GM12873 (cell line): ENCODE results near the gene PHLPP1.

Experiments
- CTCF ChIP-seq: IDR thresholded peaks from 2 replicates; pipeline ENCODE4 v1.5.1; 2012; ENCODE audit warnings: low read depth, mild to moderate bottlenecking, moderate library complexity, low read length, control low read depth; ENCODE audit not compliant: insufficient read depth; ENCODE audit errors: missing control alignments

The PHLPP1 gene

GRCh38 chr18:62881509-62882016 is 166.2 kb downstream of the PHLPP1 start:
- no peak for TF ChIP-seq CTCF

- no peak for TF ChIP-seq CTCF
These were observed 168.8 kb downstream of the PHLPP1 start for GRCh38 chr18:62883937-62884735.

- no peak for TF ChIP-seq CTCF
These were observed 170.5 kb downstream of the PHLPP1 start for GRCh38 chr18:62885804-62886203.

- no peak for TF ChIP-seq CTCF
These were observed 179.5 kb downstream of the PHLPP1 start for GRCh38 chr18:62894681-62895390.

- TF ChIP-seq CTCF, result no peak
These were observed 181.8 kb downstream of the PHLPP1 start for GRCh38 chr18:62897153-62897552.

DNA sequence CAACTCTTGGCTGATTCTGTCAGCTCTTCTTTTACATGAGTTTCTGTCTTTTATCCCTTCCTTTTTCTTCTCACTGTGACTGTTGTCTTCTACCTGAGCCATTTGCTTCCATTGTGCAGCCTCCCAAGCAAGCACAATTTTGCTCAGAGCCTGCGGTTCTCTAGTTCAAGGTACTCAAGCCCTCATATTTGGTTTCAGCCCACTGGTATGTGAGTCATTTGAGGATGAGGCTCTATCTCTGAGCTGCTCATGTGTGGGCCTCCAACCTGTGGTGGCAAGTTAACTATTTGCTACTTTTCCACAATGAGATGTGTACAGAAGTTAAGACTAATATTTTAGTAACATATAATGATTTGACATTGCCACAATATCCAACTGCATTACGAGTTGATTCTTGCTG is 183.0 kb downstream of the PHLPP1 start:
- TF ChIP-seq CTCF, result no peak

- TF ChIP-seq CTCF, result no peak
These were observed 184.2 kb downstream of the PHLPP1 start for GRCh38 chr18:62899534-62899933.
